ENCODE results near the gene FAHD2A.
"Not testable (repeated sequence)": the region's sequence is repeated elsewhere in the genome, so short reads cannot be mapped to it uniquely, and the experiment has no call there.

Gene FAHD2A

DNA sequence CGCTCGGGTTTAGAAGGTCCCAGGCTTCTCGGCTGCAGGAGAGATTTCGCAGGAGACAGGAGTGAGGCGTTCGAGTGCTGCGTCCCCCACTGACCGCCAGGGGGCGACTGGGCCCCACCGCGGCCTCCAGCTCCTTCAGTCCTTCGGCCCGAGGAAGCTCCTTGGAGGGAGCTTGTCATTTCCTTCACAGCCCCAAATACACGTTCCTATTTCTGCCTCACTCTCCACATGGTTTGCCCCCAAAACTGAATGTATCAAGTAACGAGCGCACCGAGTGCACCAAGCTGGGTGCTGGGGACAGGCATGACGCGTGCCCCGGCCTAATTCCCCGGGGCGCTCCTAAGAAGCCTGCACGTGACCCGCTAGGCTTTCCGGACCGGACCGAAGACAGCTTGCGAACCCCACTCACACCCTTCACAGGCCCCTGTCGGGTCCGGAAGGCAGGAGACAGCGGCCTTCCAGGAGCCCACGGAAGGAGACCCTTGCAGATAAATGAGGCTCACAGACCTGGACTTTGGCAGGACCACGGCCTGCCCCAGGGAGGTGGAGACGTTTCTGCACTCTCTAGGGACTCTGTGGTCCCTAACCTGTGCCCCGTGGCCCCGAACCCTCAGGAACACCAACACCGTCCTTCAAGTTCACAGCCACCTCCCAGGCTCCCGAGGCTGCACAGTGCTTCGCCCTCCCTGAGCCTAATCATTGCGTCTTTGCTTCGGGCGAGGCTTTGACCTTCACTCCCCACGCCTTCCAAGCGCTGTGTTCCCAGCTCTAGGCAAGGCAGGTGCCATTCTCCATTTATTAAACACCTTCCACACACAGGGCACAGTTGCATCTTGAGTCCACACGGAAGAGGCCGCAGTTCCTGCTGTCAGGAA is 13.0 kb upstream of the FAHD2A start:
- peak; percentile 77 for DNase-seq (ENCODE audit: insufficient read length, low spot score)
- FAIRE-seq: no peak

DNA sequence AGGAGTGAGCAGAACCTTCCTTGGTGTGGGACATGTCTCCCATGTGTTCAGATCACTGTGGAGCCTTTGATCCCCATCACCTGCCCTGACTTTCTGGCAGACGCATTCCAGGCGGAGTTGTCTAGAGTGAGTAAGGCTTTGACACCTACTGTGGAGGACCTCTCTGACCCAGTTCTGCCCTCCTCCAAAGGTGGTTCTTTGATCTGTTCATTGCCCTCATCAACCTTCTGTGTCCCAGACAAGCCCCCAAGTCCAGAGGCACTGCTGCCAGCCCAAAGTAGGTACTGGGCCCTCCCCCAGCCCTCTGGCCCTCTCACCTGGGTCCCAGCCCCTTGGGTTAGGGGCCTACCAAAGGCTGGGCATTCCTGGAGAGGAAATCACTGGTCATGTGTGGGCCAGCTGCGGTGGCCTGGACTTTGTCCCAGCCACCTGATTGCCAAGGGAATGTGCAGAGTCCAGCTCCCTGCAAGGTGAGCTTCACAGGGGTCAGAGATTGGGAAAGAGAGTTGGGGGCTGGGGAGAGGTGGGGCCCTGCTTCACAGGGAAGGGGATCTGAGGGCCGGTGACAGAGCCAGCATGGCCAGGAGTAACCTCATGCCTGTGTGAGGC is 12.1 kb upstream of the FAHD2A start:
- no peak for FAIRE-seq
- DNase-seq (ENCODE audit: insufficient read length, low spot score): no peak

DNA sequence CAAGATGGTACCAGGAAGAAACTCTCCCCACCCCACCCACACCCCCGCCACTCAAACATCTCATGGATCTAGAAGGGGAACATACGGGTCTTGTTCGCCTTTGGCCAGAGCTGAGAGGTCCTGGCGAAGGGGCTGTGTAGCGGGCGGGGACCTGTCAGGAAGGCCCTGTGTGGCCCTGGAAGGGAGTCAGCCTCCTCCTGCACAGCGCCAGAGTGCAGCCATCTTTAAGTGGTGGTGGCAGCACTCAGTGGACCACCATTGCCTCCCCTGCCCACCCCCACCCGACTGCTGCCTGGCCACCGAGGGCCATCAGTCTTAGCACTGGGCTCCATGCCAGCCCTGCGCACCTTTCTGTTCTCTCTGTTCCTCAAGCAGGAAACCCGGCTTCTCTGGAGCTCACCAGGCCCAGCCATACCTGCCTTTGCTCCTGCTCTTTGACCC is 11.6 kb upstream of the FAHD2A start:
- DNase-seq (ENCODE audit: insufficient read length, low spot score) (no peak), FAIRE-seq (no peak)

DNA sequence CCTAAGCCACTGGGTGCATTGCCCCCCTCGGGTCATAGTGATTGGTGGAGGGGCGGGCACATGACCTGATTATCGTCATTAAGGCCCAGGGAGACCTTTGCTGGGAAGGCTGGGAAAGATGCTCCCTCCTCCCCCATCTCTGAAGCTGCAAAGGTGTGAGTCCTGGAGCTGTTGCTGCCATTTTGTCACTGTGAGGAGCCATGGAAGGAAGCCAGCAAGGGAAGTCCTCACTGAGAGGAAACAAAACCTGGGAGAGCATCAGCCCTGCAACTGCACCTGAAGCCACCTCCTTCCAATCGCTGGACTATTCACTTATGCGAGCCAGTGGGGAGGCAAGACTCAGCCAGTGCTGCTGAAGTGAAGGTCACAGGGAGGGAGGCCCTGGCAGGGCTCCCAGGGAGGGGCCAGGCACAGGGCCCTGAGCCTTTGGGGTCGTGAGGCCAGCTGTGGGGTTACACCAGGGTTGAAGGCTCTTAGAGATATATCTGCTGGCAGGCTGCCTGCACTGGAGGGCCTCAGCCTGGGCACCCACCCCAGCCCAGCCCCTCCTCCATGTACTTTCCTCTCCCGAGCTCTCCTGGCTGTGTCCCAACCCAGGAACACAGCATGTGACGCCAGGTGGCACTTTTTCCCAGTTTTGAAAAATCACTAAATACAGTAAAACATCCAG is 10.7 kb upstream of the FAHD2A start:
- no peak for FAIRE-seq
- DNase-seq (ENCODE audit: insufficient read length, low spot score): no peak

DNA sequence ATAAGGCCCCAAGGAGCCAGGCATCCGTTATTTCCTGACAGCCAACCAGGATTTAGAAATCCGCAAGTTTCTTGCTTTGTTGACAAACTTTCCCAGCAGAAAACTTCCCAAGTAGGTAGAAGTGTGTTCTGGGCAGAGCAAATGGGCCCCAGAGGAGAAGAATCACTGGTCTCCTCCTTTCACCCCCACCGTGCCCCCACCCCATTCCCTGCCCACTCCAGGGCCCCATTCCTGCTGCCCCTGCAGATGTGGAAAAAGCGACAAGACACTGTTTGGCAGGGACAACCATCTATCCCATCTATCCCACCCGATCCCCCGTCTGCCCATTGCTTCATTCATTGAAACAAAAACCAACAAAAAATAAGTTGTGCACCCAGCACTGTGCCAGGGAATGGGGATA is 10.2 kb upstream of the FAHD2A start:
- FAIRE-seq: no peak
- no peak for DNase-seq (ENCODE audit: insufficient read length, low spot score)

DNA sequence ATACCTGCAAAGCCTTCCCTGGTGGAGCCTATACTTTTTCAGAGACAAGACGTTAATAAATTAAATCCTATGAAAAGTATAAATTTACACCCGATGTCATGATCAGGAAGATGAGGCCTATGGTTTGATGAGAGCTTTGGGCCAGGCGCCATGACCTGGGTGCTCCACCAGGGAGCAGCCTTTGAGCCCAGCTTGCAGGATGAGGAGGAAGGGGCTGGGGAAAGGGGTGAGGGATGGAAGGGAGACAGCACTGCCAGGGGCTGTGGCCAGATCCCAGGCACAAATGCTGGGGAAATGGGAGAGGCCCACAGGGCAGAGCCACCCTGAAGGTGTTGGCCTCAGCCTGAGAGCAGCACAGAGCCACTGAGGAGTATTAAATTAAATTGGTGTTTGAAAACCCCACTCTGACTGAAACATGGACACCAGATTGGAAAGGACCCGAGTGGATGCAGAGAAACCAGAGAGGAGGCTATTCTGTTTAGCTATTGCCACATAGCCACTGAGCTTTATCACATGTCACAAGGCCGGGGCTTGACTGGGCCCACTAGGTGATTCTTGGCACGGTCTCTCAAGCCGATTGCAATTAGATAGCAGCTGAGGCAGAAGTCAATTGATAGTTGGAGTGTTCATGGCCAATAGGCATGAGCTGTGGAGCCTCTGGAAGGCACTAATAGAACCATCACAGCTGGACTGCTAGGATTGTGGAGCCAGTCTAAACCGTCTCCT is 9.6 kb upstream of the FAHD2A start:
- no peak for DNase-seq (ENCODE audit: insufficient read length, low spot score)
- FAIRE-seq: no peak

DNA sequence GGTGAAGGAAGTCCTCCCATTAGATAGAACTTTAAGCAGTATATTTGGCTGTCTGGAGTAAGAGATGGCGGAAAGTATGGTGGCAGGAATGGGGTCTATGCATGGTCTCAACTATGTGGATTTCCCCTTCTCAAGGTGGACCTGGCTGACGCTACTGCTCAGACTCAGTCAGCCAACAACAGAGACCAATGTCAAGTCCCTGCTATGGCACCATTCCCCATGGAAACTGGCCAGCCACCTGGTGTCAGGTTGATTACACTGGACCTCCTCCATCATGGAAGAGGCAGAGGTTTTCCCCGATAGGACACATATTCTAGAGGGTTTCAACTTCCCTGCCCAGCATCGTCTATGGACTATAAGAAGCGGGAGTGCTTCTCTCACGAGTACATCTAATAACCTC is 8.6 kb upstream of the FAHD2A start:
- FAIRE-seq (no peak), DNase-seq (ENCODE audit: insufficient read length, low spot score) (no peak)

DNA sequence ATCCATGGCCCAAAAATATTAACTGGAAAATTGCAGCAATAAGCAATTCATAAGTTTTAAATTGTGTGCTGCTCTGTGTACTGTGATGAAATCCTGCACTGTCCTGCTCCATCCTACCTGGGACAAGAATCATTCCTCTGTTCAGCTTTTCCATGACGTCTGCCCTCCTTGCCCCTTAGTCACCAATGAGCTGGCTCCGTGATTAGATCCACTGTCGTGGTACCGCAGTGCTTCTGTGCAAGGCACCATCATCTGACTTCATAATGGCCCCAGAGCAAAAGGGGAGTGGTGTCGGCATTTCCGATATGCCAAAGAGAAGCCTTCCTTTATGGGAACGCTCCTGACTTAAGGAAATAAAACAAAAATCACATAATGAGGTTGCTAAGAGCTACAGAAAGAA is 3.4 kb upstream of the FAHD2A start:
- DNase-seq (ENCODE audit: insufficient read length, low spot score): no peak
- no peak for FAIRE-seq

DNA sequence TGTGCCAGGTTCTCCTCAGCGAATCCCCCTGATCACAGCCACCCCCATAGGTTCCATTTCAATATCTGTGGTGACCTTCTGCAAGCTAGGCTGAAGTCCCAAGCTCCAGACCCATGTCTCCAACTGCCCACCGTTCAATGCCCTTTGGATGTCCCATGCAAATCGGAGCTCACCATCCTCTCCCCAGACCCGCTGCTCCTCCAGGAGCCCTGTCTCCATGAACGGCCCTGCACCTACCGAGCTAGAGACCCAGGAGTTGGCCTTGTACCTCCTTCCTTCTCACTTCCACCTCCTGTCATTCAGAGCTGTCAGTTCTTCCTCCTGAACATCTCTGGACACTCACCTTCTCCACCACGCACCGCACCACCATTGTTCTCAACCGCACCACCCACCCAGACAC is 1.0 kb upstream of the FAHD2A start:
- no peak for DNase-seq (ENCODE audit: insufficient read length, low spot score)
- no peak for FAIRE-seq

DNA sequence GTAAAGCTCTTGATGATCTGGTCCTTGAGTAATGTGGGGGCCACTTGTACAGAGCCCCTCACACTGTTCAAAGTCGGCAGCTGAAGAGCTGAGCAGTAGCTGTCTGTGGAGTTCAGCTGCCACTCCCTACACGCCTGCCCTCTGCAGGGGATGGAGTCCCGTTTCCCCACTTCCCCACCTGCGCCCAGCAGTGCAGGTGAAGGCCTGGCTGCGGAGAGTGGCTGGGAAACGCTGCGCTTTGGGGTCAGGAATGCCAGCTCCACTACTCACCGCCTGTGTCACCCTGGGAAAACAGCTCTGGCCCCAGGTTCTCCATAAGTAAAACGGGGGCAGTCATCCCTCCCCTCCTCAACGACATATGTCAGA is 521 bp upstream of the FAHD2A start:
- DNase-seq (ENCODE audit: insufficient read length, low spot score); FAIRE-seq: not testable (repeated sequence)

DNA sequence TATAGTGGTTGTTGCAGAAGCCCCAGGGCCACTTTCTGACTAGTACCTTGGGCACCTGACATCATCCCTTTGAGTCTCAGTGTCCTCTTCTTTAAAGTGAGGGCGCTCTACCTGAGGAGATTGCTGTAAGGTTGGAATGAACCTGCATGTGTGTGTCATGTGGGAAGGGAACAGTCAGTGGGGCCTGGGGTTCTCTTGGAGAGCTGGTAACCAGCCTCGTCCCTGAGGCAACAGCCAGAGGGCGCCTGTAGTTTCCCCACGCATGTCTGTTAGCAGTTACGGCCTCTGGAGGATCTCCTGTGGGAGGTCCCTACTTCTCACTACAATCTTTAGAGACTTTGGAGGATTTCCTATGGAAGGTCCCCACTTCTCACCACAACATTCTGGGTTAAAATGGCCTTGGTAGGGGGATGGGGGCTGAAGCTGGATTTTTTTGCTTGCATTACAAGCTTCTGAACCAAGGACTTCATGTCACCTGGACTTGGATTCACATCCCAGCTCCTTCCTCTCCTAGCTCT is 755 bp downstream of the FAHD2A start:
- not testable (repeated sequence) for DNase-seq (ENCODE audit: insufficient read length, low spot score)
- peak; percentile 28 for FAIRE-seq

DNA sequence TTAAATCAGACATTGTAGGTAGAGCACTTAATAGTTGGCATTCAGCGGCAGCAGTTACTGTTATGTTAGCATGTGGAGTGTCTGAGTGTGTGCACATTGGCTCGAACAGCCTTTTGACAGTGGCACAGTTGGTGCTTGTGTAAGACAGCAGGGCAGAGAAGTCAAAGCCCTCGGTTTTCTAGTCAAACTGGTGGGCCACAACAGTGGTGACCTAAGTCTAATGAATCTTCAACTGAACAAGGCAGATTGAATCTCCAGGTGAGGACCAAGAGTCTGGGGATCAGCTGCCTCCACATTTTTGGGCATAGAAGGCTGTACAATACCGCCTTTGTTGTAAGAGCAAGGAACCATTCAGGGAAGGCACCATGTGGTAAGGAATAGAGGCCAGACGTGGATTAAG is 1.3 kb downstream of the FAHD2A start:
- DNase-seq (ENCODE audit: insufficient read length, low spot score); FAIRE-seq: not testable (repeated sequence)

DNA sequence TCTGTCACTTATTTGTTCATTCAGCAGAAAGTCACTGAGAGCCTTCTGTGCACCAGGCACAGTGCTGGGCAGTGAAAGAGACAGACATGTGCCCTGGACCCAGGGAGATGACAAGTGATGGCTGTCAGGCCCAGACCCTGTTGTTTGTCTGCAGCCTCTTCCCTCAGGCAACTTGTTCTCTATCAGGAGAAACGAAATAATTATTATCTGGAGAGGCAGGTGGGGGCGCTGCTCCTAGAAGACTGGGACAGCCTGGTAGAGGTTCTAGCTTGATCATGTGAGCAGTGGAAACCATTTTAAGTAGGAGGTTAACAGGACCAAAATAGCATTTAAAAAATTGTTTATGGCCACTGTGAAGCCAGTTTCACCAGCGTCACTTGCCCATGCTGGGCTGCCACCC is 2.2 kb downstream of the FAHD2A start:
- FAIRE-seq; DNase-seq (ENCODE audit: insufficient read length, low spot score): not testable (repeated sequence)

DNA sequence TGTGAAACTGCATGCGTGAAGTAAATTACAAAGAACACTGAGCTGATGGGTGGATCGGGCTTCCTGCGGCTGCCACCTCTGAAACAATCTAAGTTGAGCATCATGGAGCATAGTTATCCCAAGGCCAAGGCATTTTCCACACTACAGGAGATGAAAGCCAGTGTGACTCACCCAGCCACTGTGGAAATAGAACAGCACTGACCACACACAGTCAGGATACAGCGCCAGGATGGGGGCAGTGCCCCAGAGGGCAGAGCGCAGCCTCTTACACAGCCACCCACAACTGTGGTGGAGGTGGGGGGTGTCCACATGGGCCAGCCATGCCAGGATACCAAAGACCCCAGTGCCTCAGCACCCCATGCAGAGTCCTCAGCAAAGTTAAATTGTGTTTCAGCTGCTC is 8.7 kb downstream of the FAHD2A start:
- not testable (repeated sequence) for DNase-seq (ENCODE audit: insufficient read length, low spot score); FAIRE-seq

DNA sequence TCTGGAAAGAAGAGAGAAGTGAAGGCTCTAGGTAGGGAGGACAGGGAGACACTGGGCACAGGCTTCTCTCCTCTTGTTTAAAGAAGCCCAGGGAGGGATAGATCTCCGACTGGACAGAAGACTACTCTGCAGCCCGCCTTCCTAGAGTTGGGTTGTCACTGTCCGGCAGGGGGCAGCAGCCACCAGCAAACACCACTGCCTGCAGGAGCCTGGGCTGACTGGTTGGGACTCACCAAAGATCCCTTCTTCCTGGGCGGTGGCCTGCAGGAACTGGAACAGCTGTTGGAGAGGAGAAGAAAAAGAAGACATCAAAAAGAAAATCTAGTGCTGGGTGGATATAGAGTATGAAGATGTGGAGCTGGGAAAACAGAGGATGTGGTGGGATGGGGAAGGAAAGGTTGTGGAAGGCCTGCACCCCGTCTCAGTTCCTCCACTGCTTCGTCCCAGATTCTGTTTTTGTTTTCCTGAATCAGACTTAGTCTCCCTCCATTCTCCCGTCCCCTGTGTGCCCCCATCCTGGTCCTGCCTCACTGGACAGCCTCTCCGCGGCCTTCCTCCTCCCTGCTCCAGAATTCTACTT is 11.6 kb downstream of the FAHD2A start:
- FAIRE-seq; DNase-seq (ENCODE audit: insufficient read length, low spot score): not testable (repeated sequence)

DNA sequence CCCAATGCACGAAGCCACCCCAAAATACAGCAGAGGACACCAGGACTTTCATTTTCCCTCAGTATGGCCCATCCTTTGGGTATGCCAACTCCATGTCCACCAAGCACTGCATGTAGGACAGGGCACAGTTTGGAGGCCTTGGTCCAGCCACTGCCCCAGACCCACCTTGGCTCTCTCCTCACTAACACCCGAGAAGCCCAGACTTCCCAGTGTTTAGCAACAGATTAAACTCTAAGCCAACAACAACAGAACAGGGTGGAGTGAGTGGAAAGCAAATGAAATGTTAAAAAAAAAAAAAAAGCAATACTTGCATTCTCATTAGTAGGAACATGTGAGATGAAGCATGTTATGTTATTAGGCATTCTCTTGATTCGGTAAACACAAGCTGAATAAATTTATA is 12.6 kb downstream of the FAHD2A start:
- DNase-seq (ENCODE audit: insufficient read length, low spot score); FAIRE-seq: not testable (repeated sequence)

DNA sequence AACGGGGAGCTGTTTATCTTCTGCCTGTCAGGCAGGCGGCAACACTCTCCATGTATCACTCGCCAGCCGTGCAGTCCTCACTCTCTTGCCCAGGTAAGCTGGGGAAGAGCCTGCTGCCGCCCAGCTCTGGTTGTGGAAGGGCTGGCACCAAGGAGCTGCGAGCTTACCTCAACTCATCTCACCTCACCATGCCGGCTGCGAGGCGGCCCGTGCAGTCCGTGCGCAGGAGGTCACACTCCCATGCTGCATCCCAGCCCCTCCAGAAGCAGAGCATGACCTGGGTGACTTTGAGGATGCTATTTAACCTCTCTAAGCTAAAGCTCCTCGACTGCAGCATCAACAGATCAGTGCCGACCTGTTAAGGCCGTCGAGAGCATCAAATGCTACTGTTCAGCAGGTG is 13.1 kb downstream of the FAHD2A start:
- DNase-seq (ENCODE audit: insufficient read length, low spot score); FAIRE-seq: not testable (repeated sequence)

DNA sequence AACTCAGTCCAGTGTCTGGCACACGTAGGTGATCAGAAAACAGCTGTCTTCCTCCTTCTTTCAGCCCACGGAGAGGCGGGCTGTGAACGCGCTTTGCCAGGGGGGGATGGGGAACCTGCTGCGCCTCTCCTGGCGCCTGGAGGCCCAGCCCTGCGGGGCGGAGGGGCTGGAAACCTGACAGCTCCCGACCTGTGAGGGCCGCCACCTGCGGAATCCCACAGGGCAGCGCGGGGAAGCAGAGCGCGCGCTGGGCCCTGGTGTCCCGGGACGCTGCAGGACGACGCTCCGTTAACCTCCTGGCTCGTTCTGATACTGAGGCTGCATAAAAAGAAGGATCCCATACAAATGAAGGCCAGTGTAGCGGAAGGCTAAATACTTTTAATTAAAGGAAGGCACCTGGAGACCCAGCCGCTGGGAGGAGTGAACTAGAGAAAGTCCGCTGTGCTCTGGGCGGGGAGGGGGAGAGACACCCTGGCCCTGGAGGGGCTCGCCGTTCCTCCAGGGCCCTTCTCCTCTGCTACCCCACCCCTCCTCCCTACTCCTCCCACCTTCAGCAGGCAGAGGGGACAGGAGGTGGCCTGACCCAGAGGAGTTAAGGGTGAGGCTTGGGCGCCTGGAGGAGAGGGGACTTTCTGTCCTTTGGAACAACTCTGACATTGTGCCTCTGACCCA is 24.8 kb downstream of the FAHD2A start:
- not testable (repeated sequence) for DNase-seq (ENCODE audit: insufficient read length, low spot score)

DNA sequence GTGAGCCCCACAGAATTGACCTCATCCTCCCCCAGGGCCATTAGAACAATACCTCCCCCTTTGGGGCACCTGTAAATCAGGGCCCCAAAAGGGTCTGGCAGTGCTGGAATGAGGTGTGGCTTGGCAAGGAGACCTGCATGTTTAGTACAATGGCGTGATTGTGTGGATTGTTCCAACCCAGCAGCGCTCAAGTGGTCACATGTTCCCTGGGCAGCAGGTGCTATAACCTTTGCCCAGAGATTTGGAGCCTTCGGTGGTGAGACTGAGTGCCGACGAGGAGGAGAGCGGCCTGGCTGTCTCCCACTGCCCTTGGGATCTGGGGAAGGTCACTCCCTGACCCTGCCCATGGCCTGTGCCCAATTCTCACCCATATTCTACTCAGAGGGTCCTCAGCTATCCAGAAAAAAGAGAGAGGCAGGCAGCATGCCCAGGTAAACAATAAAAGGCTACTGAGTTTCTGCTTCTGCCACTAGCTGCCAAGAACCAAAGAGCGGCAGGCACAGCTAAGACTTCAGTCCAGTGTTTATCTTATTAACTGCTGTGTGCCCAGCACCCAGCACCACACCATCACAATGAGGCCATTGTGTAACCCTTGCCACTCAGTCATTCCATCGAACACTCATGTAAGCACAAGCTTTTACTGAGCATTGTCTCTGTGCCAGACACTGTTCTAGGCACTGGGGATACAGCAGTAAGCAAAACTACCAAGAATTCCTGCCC is 27.4 kb downstream of the FAHD2A start:
- DNase-seq (ENCODE audit: insufficient read length, low spot score); FAIRE-seq: not testable (repeated sequence)

More for the DNA sequence above, 24.8 kb downstream of the FAHD2A start:
- not testable (repeated sequence) for FAIRE-seq
